ENCODE results near the gene SLC37A1.

The SLC37A1 gene

DNA sequence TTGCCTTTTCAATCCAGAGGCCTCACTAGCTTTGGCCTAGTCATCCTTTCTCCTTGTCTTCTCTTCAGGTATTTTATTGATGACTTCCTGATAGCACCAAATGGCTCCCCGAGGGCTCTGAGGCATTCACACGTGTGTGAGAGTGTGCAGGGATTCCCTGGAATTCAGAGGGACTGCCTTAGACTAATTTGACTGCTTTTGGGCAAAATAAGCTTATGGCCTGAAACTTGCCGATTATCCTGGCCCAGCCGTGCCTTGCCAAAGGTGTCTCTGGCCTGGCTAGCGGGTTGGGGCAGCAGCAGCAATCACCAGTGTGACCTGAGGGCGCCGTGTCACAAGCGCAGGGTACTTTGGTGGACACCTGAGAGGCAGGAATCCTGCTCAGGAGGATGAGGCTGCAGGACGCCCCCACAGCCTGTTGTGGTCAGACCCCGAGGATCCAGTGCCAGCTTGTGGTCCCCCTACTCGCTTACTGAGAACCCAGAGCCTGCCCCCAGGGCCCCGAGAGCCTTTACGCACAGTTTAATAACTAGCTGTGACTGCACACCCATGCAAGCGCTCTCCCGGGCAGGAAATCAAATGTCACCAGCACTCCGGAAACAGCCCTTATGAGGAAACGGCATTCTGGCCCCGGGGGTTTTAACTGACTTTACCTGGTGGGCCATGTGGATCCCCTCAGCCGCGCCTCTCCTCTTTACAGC is 76.9 kb downstream of the SLC37A1 start:
- Histone ChIP-seq H3K4me3 (ENCODE audit: insufficient read depth, low read depth, low read length) (no peak overlapping the region), H3K9me3 (ENCODE audit: control insufficient read depth, low read length) (no peaks in the 10 kb centered on the region), H3K27ac (ENCODE audit: insufficient read depth, low read depth, low read length, poor library complexity, severe bottlenecking) (no peak overlapping the region), H3K36me3 (ENCODE audit: control insufficient read depth, insufficient read depth, low read length) (no peaks in the 10 kb centered on the region), H3K4me1 (ENCODE audit: control insufficient read depth, insufficient read depth, low read length) (no peaks in the 10 kb centered on the region), H3K27me3 (ENCODE audit: control insufficient read depth, insufficient read depth, low read length, poor library complexity, severe bottlenecking) (peaks cover 3% of the 10 kb centered on the region)
- WGBS, 2 experiments = 88% methylated on average over 20 of the region's 20 CpGs

DNA sequence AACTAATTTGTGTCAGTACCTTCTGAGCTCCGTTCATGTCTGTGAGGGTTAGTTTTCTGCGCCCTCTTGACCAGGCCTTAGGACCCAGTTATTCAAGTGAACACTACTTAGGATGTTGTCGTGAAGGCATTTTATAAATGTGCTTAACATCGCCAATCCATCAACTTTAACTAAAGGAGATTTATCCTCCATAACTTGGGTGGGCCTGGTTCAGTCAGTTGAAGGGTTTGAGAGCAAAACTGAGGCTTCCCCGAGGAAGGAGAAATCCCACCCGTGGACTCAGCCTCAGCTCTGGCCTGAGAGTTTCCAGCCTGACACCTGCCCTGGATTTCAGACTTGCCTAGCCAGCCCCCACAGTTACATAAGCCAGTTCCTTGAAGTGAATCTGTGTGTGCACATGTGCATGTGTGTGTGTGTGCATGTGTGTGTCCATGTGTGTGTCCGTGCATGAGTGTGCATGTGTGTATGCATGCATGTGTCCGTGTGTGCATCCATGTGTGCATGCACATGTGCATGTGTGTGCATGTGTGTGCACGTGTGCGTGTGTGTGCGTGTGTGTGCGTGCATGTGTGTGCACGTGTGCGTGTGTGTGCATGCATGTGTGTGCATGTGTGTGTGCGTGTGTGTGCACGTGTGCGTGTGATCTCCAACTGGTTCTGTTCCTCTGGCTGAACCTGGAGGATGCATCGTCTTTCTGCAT is 77.7 kb downstream of the SLC37A1 start:
- H3K4me3 ChIP-seq (ENCODE audit: insufficient read depth, low read depth, low read length) = no peak overlapping the region

DNA sequence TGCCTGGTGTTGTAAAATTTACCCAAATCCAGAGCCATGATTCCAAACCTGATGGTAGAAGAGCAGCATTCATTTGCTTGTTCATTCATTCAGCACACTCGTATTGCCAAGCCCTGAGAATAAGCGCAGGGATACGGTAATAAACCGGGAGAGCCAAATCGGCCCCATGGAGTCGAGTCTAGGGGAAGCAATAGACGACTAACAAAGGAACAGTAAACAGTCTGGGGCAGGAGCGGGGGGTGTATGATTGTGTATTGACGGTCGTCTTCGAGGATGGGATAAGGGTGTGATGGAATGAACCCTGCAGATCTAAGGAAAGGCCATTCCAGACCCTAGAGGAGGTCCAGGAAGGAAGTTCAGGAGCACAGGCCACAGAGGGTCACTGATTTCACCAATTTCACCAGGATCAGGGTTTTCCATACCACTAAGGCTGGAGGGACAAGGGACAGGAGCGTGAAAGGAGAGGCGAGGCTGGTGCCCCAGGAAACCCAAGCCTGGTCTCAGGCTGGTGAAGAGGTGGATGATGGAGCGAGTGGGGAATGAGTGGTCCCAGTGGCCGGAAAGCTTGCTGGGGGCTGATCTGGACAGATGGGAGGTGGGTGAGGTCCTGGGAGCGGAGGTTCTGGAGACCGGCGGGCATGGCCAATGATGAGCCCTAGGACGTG is 78.6 kb downstream of the SLC37A1 start:
- Histone ChIP-seq H3K27me3 (ENCODE audit: control insufficient read depth, insufficient read depth, low read length, poor library complexity, severe bottlenecking) (peaks cover 3% of the 10 kb centered on the region), H3K4me3 (ENCODE audit: insufficient read depth, low read depth, low read length) (no peak overlapping the region), H3K9me3 (ENCODE audit: control insufficient read depth, low read length) (no peaks in the 10 kb centered on the region), H3K27ac (ENCODE audit: insufficient read depth, low read depth, low read length, poor library complexity, severe bottlenecking) (no peak overlapping the region), H3K36me3 (ENCODE audit: control insufficient read depth, insufficient read depth, low read length) (no peaks in the 10 kb centered on the region), H3K4me1 (ENCODE audit: control insufficient read depth, insufficient read depth, low read length) (no peaks in the 10 kb centered on the region)
- 88 to 89% methylated on average over 19 of the region's 19 CpGs for WGBS, 2 experiments

More for the DNA sequence above, 77.7 kb downstream of the SLC37A1 start:
- Histone ChIP-seq H3K27me3 (ENCODE audit: control insufficient read depth, insufficient read depth, low read length, poor library complexity, severe bottlenecking) (peaks cover 3% of the 10 kb centered on the region), H3K27ac (ENCODE audit: insufficient read depth, low read depth, low read length, poor library complexity, severe bottlenecking) (no peak overlapping the region), H3K4me1 (ENCODE audit: control insufficient read depth, insufficient read depth, low read length) (no peaks in the 10 kb centered on the region), H3K36me3 (ENCODE audit: control insufficient read depth, insufficient read depth, low read length) (no peaks in the 10 kb centered on the region), H3K9me3 (ENCODE audit: control insufficient read depth, low read length) (no peaks in the 10 kb centered on the region)
- WGBS, 2 experiments = 87 to 93% methylated on average over 18 of the region's 18 CpGs

DNA sequence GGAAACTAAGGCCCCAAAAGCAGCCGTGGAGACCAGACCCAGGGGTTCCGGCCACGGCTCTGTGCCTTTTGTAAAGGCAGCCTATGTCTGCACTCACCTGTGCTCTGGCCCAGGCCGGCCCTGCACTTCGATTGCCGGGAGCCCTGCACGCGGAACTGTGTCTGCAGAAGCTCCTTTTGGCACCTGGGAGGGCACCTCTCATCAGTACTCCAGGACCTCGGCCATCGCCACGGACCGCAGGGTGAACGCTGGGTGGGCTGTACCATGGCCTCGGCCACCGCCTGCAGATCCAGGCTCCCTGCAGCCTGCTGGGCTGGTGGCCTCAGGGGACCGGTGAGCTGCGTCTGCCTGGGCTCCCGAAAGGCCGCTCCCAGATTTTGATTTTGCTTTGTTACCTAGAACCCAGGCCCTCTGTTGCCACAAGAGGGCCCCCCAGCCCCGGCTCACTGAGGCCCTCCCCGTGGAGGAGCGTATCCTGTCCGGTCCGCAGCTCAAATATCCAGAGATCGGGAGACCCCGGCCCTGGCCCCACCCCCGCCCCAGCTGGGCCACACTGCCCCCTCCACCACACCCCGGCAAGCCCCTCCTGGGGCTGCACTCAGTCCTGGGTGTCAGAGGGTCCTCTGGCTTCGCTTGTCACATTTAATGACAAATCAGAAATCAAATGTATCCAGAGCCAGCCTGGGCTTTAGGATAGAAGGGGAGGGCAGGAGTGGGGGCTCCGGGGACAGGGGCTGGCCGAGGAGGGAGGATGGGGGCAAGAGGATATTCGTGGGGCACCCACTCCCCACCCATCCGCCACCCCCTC is 79.6 kb downstream of the SLC37A1 start:
- Histone ChIP-seq H3K4me3 (ENCODE audit: insufficient read depth, low read depth, low read length) (no peak overlapping the region), H3K4me1 (ENCODE audit: control insufficient read depth, insufficient read depth, low read length) (no peaks in the 10 kb centered on the region), H3K36me3 (ENCODE audit: control insufficient read depth, insufficient read depth, low read length) (no peaks in the 10 kb centered on the region), H3K9me3 (ENCODE audit: control insufficient read depth, low read length) (no peaks in the 10 kb centered on the region), H3K27me3 (ENCODE audit: control insufficient read depth, insufficient read depth, low read length, poor library complexity, severe bottlenecking) (peaks cover 3% of the 10 kb centered on the region), H3K27ac (ENCODE audit: insufficient read depth, low read depth, low read length, poor library complexity, severe bottlenecking) (no peak overlapping the region)
- 34 to 38% methylated on average over 31 to 33 of the region's 33 CpGs for WGBS, 2 experiments

DNA sequence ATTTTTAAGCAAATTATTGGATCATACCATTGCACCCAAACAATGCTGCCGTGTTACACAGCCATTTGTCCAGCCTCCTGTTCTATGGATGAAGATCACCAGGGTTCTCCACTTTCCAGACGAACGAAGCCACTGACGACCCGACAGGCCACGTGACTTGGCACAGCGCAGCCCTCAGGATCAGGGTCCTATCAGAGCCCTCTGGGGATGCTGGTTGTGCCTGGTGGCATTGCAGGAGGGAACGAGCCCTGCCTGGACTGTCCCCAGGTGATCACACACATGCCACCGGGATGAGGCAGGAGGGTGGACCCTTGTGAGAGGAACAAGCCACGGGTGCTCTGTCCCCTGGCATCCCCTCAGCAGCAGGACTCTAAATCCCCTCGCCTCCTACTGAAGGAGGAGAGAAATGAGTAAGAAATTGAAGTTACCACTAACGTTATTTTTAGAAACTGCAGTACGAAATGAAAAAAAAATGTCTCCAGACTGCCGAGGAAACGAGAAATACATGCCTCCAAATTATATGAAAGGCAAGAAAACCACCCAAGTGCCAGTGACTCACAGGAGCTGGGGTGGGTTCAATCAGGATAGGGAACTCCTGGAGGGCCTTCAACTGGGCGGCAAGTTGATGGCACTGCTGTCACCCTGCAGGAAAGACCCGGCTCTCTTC is 81.1 kb downstream of the SLC37A1 start:
- H3K27me3 ChIP-seq (ENCODE audit: control insufficient read depth, insufficient read depth, low read length, poor library complexity, severe bottlenecking) = peaks cover 3% of the 10 kb centered on the region
- no peak overlapping the region for H3K4me3 ChIP-seq (ENCODE audit: insufficient read depth, low read depth, low read length)
- no peak overlapping the region for H3K27ac ChIP-seq (ENCODE audit: insufficient read depth, low read depth, low read length, poor library complexity, severe bottlenecking)

DNA sequence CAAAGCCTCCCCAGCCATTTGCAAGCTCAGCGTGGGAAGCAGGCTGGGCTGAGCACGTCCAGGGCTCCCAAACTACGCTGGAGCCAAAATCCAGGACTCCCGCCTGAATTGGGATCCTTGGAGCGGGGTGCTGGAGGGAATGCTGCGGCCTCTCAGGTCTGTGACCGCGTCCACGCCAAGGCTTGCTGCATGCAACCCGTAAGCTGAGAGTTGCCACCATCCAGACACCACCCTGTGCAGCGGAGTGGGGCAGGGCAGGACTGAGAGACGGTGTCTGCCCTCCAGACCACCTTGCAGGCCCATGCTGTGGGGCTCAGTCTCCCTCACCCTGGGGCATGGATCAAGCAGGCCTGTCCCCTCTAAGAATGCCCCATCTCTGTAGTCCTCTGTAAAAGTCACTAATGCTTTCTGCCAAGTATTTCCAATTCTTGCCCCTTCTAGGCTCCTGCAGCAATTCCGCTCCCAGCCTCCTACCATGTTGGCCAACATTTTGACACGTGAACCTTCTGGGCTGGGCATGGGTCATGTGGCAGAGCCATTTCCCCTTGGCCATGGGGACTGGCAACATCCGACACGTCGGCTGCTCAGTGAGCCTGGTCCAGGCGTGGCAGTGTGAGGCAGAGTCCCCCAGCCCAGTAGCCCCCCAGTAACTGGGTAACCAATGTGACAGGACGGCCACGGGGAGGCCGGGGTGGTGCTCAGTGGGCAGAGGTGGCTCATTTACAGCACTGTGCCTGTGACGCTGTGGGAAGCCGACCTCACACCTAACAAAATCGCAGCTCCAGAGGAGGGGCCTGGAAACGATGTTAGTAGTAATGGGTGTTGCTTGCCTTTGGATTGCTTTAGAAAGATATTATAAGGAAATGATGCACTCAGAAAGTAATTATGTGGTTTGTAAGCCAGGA is 81.9 kb downstream of the SLC37A1 start:
- Histone ChIP-seq H3K9me3 (ENCODE audit: control insufficient read depth, low read length) (no peaks in the 10 kb centered on the region), H3K4me1 (ENCODE audit: control insufficient read depth, insufficient read depth, low read length) (no peaks in the 10 kb centered on the region), H3K4me3 (ENCODE audit: insufficient read depth, low read depth, low read length) (no peak overlapping the region), H3K27me3 (ENCODE audit: control insufficient read depth, insufficient read depth, low read length, poor library complexity, severe bottlenecking) (peaks cover 3% of the 10 kb centered on the region), H3K27ac (ENCODE audit: insufficient read depth, low read depth, low read length, poor library complexity, severe bottlenecking) (no peak overlapping the region), H3K36me3 (ENCODE audit: control insufficient read depth, insufficient read depth, low read length) (no peaks in the 10 kb centered on the region)
- WGBS, 2 experiments = 94 to 95% methylated on average over 25 of the region's 25 CpGs

More for the DNA sequence above, 81.1 kb downstream of the SLC37A1 start:
- WGBS, 2 experiments = 91 to 93% methylated on average over 17 of the region's 17 CpGs
- H3K9me3 ChIP-seq (ENCODE audit: control insufficient read depth, low read length) = no peaks in the 10 kb centered on the region
- no peaks in the 10 kb centered on the region for H3K36me3 ChIP-seq (ENCODE audit: control insufficient read depth, insufficient read depth, low read length)
- no peaks in the 10 kb centered on the region for H3K4me1 ChIP-seq (ENCODE audit: control insufficient read depth, insufficient read depth, low read length)

DNA sequence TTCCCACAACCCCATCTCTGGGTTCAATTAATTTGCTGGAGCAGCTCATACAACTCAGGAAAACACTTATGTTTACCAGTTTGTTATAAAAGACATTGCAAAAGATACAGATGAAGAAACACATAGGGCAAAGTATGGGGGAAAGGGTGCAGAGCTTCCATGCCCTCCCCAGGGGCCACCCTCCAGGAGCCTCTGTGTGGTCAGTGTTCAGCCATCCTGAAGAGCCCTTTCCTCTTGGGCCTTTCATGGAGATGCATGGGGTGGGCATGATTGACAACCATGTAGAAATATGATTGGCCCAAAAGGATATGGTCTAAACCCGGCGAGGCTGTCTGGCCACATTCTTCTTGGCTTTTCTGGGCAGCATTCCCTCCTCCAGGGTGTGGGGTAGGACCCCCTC is 83.0 kb downstream of the SLC37A1 start:
- Histone ChIP-seq H3K9me3 (ENCODE audit: control insufficient read depth, low read length) (no peaks in the 10 kb centered on the region), H3K36me3 (ENCODE audit: control insufficient read depth, insufficient read depth, low read length) (no peaks in the 10 kb centered on the region), H3K27me3 (ENCODE audit: control insufficient read depth, insufficient read depth, low read length, poor library complexity, severe bottlenecking) (peaks cover 3% of the 10 kb centered on the region), H3K27ac (ENCODE audit: insufficient read depth, low read depth, low read length, poor library complexity, severe bottlenecking) (no peak overlapping the region), H3K4me3 (ENCODE audit: insufficient read depth, low read depth, low read length) (no peak overlapping the region), H3K4me1 (ENCODE audit: control insufficient read depth, insufficient read depth, low read length) (no peaks in the 10 kb centered on the region)
- 92 to 94% methylated on average over 2 of the region's 2 CpGs for WGBS, 2 experiments

DNA sequence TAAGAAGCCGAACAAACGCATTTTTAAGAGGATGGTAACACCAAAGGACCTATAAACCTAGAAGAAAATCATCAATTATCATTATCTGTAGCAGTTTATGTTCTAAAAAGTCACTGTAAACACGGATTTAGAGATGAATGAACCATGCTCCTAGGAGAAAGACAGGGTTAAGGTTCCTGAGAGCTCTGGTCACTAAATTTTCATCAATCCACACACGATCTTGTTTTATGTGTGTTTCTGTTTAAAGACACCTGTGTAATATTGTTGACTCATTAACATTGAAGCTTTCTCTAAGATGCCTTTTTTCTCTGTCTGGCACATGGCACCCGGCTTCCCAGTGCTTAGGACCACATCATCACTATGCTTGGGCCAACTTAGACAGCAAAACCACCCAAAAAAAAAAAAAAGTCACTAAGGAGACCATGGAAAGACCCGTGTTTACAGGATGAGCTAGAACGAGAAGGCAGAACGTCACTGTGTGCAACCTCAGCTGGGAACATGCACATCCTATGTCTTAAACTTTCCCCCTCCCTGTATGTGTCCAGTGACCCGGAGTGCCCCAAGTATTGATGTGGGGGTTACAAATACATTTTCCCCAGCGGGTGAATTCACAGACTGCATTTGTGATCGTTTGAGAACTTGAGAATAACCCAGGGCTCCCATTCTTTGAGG is 84.0 kb downstream of the SLC37A1 start:
- no peak overlapping the region for H3K4me3 ChIP-seq (ENCODE audit: insufficient read depth, low read depth, low read length)
- H3K27ac ChIP-seq (ENCODE audit: insufficient read depth, low read depth, low read length, poor library complexity, severe bottlenecking) = no peak overlapping the region
- no peaks in the 10 kb centered on the region for H3K9me3 ChIP-seq (ENCODE audit: control insufficient read depth, low read length)
- 89 to 91% methylated on average over 10 to 11 of the region's 11 CpGs for WGBS, 2 experiments
- H3K27me3 ChIP-seq (ENCODE audit: control insufficient read depth, insufficient read depth, low read length, poor library complexity, severe bottlenecking) = peaks cover under 1% of the 10 kb centered on the region
- H3K36me3 ChIP-seq (ENCODE audit: control insufficient read depth, insufficient read depth, low read length) = no peaks in the 10 kb centered on the region
- no peaks in the 10 kb centered on the region for H3K4me1 ChIP-seq (ENCODE audit: control insufficient read depth, insufficient read depth, low read length)

Measured in ectodermal cell (in vitro differentiated cells).